Neural progenitor cell (in vitro differentiated cells): ENCODE data around the gene TSPAN15. TPM values are rescaled to one million over a fixed set of nuclear protein-coding genes. Genes with fewer than 3 reads are reported as not detected.

Experiments used
- DNase-seq: peaks from one replicate; pipeline ENCODE4 v3.0.0-alpha.2; 2016; ENCODE audit warnings: low spot score
- H2AFZ ChIP-seq: fragments of 200-600 bp; sonication (generic); replicated peaks from 2 replicates; pipeline ENCODE4 v1.6.1; 2016; ENCODE audit warnings: antibody characterized with exemption
- H3F3A ChIP-seq: fragments of 200-600 bp; sonication (generic); 2 replicates; pipeline ENCODE4 v1.6.1; 2016; ENCODE audit warnings: antibody characterized with exemption, low read depth
- H3K27ac ChIP-seq: fragments of 200-600 bp; sonication (generic); 2 replicates; pipeline ENCODE4 v1.5.1; 2016; ENCODE audit warnings: mild to moderate bottlenecking
- H3K27me3 ChIP-seq: fragments of 200-600 bp; sonication (generic); 2 replicates; pipeline ENCODE4 v1.6.1; 2016; ENCODE audit warnings: mild to moderate bottlenecking, moderate library complexity
- H3K36me3 ChIP-seq: fragments of 200-600 bp; sonication (generic); 2 replicates; pipeline ENCODE4 v1.5.1; 2016
- H3K4me1 ChIP-seq: fragments of 200-600 bp; sonication (generic); 2 replicates; pipeline ENCODE4 v1.6.1; 2016; ENCODE audit warnings: mixed run types
- H3K4me2 ChIP-seq: fragments of 200-600 bp; sonication (generic); 2 replicates; pipeline ENCODE4 v1.6.1; 2016
- H3K4me3 ChIP-seq: fragments of 200-600 bp; sonication (generic); 2 replicates; pipeline ENCODE4 v1.5.1; 2016
- H3K79me2 ChIP-seq: fragments of 200-600 bp; sonication (generic); 2 replicates; pipeline ENCODE4 v1.6.1; 2016; ENCODE audit warnings: low read depth
- H3K9ac ChIP-seq: fragments of 200-600 bp; sonication (generic); 2 replicates; pipeline ENCODE4 v1.6.1; 2016
- H3K9me3 ChIP-seq: fragments of 200-600 bp; sonication (generic); 2 replicates; pipeline ENCODE4 v1.5.1; 2016; ENCODE audit warnings: low read depth
- H4K20me1 ChIP-seq: fragments of 200-600 bp; sonication (generic); 2 replicates; pipeline ENCODE4 v1.6.1; 2016; ENCODE audit warnings: low read depth
- H3K27ac Mint-ChIP-seq: 3 replicates; pipeline ENCODE4 v1.8.0; 2021; ENCODE audit warnings: mixed read lengths
- H3K27me3 Mint-ChIP-seq: 2 replicates; pipeline ENCODE4 v1.8.0; 2022; ENCODE audit warnings: low read depth, mild to moderate bottlenecking, inconsistent platforms, moderate library complexity, mixed read lengths; ENCODE audit not compliant: insufficient read depth
- H3K36me3 Mint-ChIP-seq: 3 replicates; pipeline ENCODE4 v1.8.0; 2021; ENCODE audit warnings: mixed read lengths
- H3K4me1 Mint-ChIP-seq: 3 replicates; pipeline ENCODE4 v1.8.0; 2021; ENCODE audit warnings: mixed read lengths
- H3K4me3 Mint-ChIP-seq: 3 replicates; pipeline ENCODE4 v1.8.0; 2021; ENCODE audit warnings: mild to moderate bottlenecking, moderate library complexity, mixed read lengths
- H3K9me3 Mint-ChIP-seq: 3 replicates; pipeline ENCODE4 v1.8.0; 2020; ENCODE audit warnings: mixed read lengths
- CTCF ChIP-seq: fragments of 200-600 bp; sonication (generic); IDR thresholded peaks from 2 replicates; pipeline ENCODE4 v1.5.1; 2017; ENCODE audit warnings: antibody characterized with exemption, mild to moderate bottlenecking
- EZH2 ChIP-seq: fragments of 200-600 bp; sonication (generic); IDR thresholded peaks from 2 replicates; pipeline ENCODE4 v1.6.1; 2017; ENCODE audit warnings: antibody characterized with exemption, mild to moderate bottlenecking, moderate library complexity
- EZH2phosphoT487 ChIP-seq: fragments of 200-600 bp; sonication (generic); IDR thresholded peaks from 2 replicates; pipeline ENCODE4 v1.6.1; 2017; ENCODE audit warnings: antibody characterized with exemption
- total RNA-seq: library from RNA; depleted of rRNA; stranded (reverse); fragments of >200 nt; gene quantifications from 2 replicates; pipeline ENCODE4 v1.2.3, GENCODE V29; 2015; ENCODE audit warnings: low replicate concordance

The TSPAN15 gene
- total RNA-seq, 1 donor from 2014 or later, result 6.8 TPM

- no peaks in the 10 kb centered on the region for H3K4me1 ChIP-seq
- H3K4me3 Mint-ChIP-seq, result no peak overlapping the region
Observed at GRCh38 chr10:69481305-69481704, 30.0 kb downstream of the TSPAN15 start.

GRCh38 chr10:69481811-69482524, 30.7 kb downstream of the TSPAN15 start:
- Histone ChIP-seq H3K27ac (no peak overlapping the region), H3K36me3 (no peaks in the 10 kb centered on the region), H4K20me1 (no peaks in the 10 kb centered on the region), H3K27me3 (no peaks in the 10 kb centered on the region), H3K4me2 (no peak overlapping the region), H3K4me1 (no peaks in the 10 kb centered on the region), H2AFZ (no peak overlapping the region), H3F3A (no peaks in the 10 kb centered on the region), H3K9ac (no peak overlapping the region), H3K9me3 (no peaks in the 10 kb centered on the region), H3K79me2 (no peaks in the 10 kb centered on the region), H3K4me3 (no peak overlapping the region)
- Mint-ChIP-seq H3K27ac (no peak overlapping the region), H3K4me3 (no peak overlapping the region), H3K36me3 (no peaks in the 10 kb centered on the region), H3K9me3 (no peaks in the 10 kb centered on the region), H3K27me3 (peaks cover 3% of the 10 kb centered on the region), H3K4me1 (peaks cover 25% of the 10 kb centered on the region)
- no peak for DNase-seq
- TF ChIP-seq EZH2phosphoT487 (no peak), CTCF (no peak), EZH2 (no peak)

More at GRCh38 chr10:69481305-69481704, 30.0 kb downstream of the TSPAN15 start:
- Histone ChIP-seq H3K9me3 (no peaks in the 10 kb centered on the region), H3F3A (no peaks in the 10 kb centered on the region), H3K4me3 (no peak overlapping the region), H3K27ac (no peak overlapping the region), H4K20me1 (no peaks in the 10 kb centered on the region), H2AFZ (no peak overlapping the region), H3K9ac (no peak overlapping the region), H3K27me3 (no peaks in the 10 kb centered on the region), H3K36me3 (no peaks in the 10 kb centered on the region), H3K4me2 (no peak overlapping the region), H3K79me2 (no peaks in the 10 kb centered on the region)
- no peak for DNase-seq
- Mint-ChIP-seq H3K27me3 (peaks cover 3% of the 10 kb centered on the region), H3K27ac (no peak overlapping the region), H3K9me3 (no peaks in the 10 kb centered on the region), H3K4me1 (peaks cover 25% of the 10 kb centered on the region), H3K36me3 (no peaks in the 10 kb centered on the region)
- TF ChIP-seq EZH2 (no peak), CTCF (no peak), EZH2phosphoT487 (no peak)

- no peak for TF ChIP-seq CTCF
- no peak for TF ChIP-seq EZH2phosphoT487
- TF ChIP-seq EZH2, result no peak
- no peaks in the 10 kb centered on the region for H3K79me2 ChIP-seq
- H3K27me3 Mint-ChIP-seq, result peaks cover 3% of the 10 kb centered on the region
- H3K9me3 ChIP-seq, result no peaks in the 10 kb centered on the region
- H3K9ac ChIP-seq, result no peak overlapping the region
- H4K20me1 ChIP-seq, result no peaks in the 10 kb centered on the region
- H3K4me1 Mint-ChIP-seq, result peaks cover 23% of the 10 kb centered on the region
- H3F3A ChIP-seq, result no peaks in the 10 kb centered on the region
- H3K36me3 Mint-ChIP-seq, result peaks cover 4% of the 10 kb centered on the region
- H2AFZ ChIP-seq, result no peak overlapping the region
- DNase-seq, result no peak
- H3K27ac Mint-ChIP-seq, result no peak overlapping the region
- H3K4me3 ChIP-seq, result no peak overlapping the region
- H3K27me3 ChIP-seq, result no peaks in the 10 kb centered on the region
- H3K4me1 ChIP-seq, result no peaks in the 10 kb centered on the region
- no peak overlapping the region for H3K4me2 ChIP-seq
- peaks cover 16% of the 10 kb centered on the region for H3K9me3 Mint-ChIP-seq
- H3K27ac ChIP-seq, result no peak overlapping the region
- H3K36me3 ChIP-seq, result no peaks in the 10 kb centered on the region
- no peak overlapping the region for H3K4me3 Mint-ChIP-seq
Observed at GRCh38 chr10:69483963-69484362, 32.7 kb downstream of the TSPAN15 start.
